Activated CD8-positive, alpha-beta memory T cell treated with anti-CD3 and anti-CD28 coated beads, Interleukin-2, amount 10 ng/mL, durations not matched to agents 7 days and 5 days (primary cell): ENCODE measurements around the gene GRB10. TPM values are rescaled to one million over a fixed set of nuclear protein-coding genes. Genes with fewer than 3 reads are reported as not detected.

Experiments used
- ATAC-seq: fragments of 150-1000 bp; cut with Tn5 transposase; one replicate; pipeline ENCODE4 v1.10.0; 2021; ENCODE audit warnings: moderate library complexity
- CTCF ChIA-PET: fragments of 350-600 bp; sonication (Branson Sonifier 250); formaldehyde crosslinking; loops from one replicate; lab custom pipeline; 2021; ENCODE audit warnings: antibody characterized with exemption; lab: Charles Lee
- DNase-seq: peaks from one replicate; pipeline ENCODE4 v3.0.0-alpha.2; 2020
- H3K27ac Mint-ChIP-seq: one replicate; pipeline ENCODE4 v1.8.0; 2021; ENCODE audit warnings: mild to moderate bottlenecking, mixed read lengths
- H3K27me3 Mint-ChIP-seq: one replicate; pipeline ENCODE4 v1.8.0; 2021; ENCODE audit warnings: mixed read lengths
- H3K36me3 Mint-ChIP-seq: one replicate; pipeline ENCODE4 v1.8.0; 2021; ENCODE audit warnings: mild to moderate bottlenecking, mixed read lengths
- H3K4me1 Mint-ChIP-seq: one replicate; pipeline ENCODE4 v1.8.0; 2021; ENCODE audit warnings: mixed read lengths
- H3K4me3 Mint-ChIP-seq: one replicate; pipeline ENCODE4 v1.8.0; 2021; ENCODE audit warnings: mild to moderate bottlenecking, moderate library complexity, mixed read lengths
- H3K9me3 Mint-ChIP-seq: one replicate; pipeline ENCODE4 v1.8.0; 2022; ENCODE audit warnings: low read depth, mixed read lengths
- total RNA-seq, 2 experiments: library from RNA; stranded (reverse); gene quantifications; one replicate each; pipeline ENCODE4 v1.2.3, GENCODE V29; 2021

The GRB10 gene
- total RNA-seq, 2 experiments from 2014 or later = 3.9 TPM

- Mint-ChIP-seq H3K27me3 (peaks cover 65% of the 10 kb centered on the region), H3K27ac (no peak overlapping the region), H3K9me3 (peaks cover 3% of the 10 kb centered on the region), H3K4me3 (no peak overlapping the region), H3K4me1 (peaks cover 4% of the 10 kb centered on the region), H3K36me3 (no peaks in the 10 kb centered on the region)
- ATAC-seq = no peak
- CTCF ChIA-PET = interaction anchor here (1.6 kb wide), 1 partner anchor 16 kb away, joined by 3 read pairs; no protein-coding TSS in a partner anchor
- no peak for DNase-seq
These were observed 12.6 kb upstream of the GRB10 start for GRCh38 chr7:50795253-50795652.

- ATAC-seq = no peak
- H3K4me1 Mint-ChIP-seq = peaks cover 4% of the 10 kb centered on the region
- H3K4me3 Mint-ChIP-seq = peak overlapping the region; percentile 25
- peaks cover 70% of the 10 kb centered on the region for H3K27me3 Mint-ChIP-seq
- CTCF ChIA-PET = interaction anchor here (1.6 kb wide), 1 partner anchor 18 kb away, joined by 3 read pairs; no protein-coding TSS in a partner anchor
- peaks cover 3% of the 10 kb centered on the region for H3K9me3 Mint-ChIP-seq
- H3K27ac Mint-ChIP-seq = no peak overlapping the region
- DNase-seq = no peak
- H3K36me3 Mint-ChIP-seq = no peaks in the 10 kb centered on the region
These were observed 11.4 kb upstream of the GRB10 start for GRCh38 chr7:50793947-50794570.

GRCh38 chr7:50793120-50793946 lies 10.6 kb upstream of the GRB10 start:
- Mint-ChIP-seq H3K9me3 (peaks cover 2% of the 10 kb centered on the region), H3K4me1 (peaks cover 4% of the 10 kb centered on the region), H3K36me3 (no peaks in the 10 kb centered on the region), H3K27me3 (peaks cover 71% of the 10 kb centered on the region), H3K4me3 (peak overlapping the region; percentile 25), H3K27ac (no peak overlapping the region)
- CTCF ChIA-PET = no interaction called here
- no peak for DNase-seq
- ATAC-seq = peak; percentile 62

- Mint-ChIP-seq H3K9me3 (peaks cover 2% of the 10 kb centered on the region), H3K4me3 (peak overlapping the region; percentile 55), H3K36me3 (no peaks in the 10 kb centered on the region), H3K27me3 (peaks cover 69% of the 10 kb centered on the region), H3K4me1 (peaks cover 4% of the 10 kb centered on the region), H3K27ac (no peak overlapping the region)
- CTCF ChIA-PET = no interaction called here
- peak; percentile 16 for ATAC-seq
- DNase-seq = no peak
These were observed 9.8 kb upstream of the GRB10 start for GRCh38 chr7:50792342-50793119.

- peaks cover 67% of the 10 kb centered on the region for H3K27me3 Mint-ChIP-seq
- peak overlapping the region; percentile 55 for H3K4me3 Mint-ChIP-seq
- H3K9me3 Mint-ChIP-seq = peaks cover 2% of the 10 kb centered on the region
- no peaks in the 10 kb centered on the region for H3K36me3 Mint-ChIP-seq
- H3K27ac Mint-ChIP-seq = no peak overlapping the region
- H3K4me1 Mint-ChIP-seq = peaks cover 4% of the 10 kb centered on the region
- no peak for ATAC-seq
- CTCF ChIA-PET = no interaction called here
- DNase-seq = no peak
These were observed 9.2 kb upstream of the GRB10 start for GRCh38 chr7:50791938-50792341.

- Mint-ChIP-seq H3K27ac (no peak overlapping the region), H3K4me3 (peak overlapping the region; percentile 55), H3K36me3 (no peaks in the 10 kb centered on the region), H3K27me3 (peaks cover 71% of the 10 kb centered on the region), H3K9me3 (peaks cover 2% of the 10 kb centered on the region), H3K4me1 (peaks cover 4% of the 10 kb centered on the region)
- no peak for ATAC-seq
- CTCF ChIA-PET = no interaction called here
- DNase-seq = no peak
These were observed 8.8 kb upstream of the GRB10 start for GRCh38 chr7:50791363-50791937.

- Mint-ChIP-seq H3K4me3 (no peak overlapping the region), H3K9me3 (peaks cover 2% of the 10 kb centered on the region), H3K27me3 (peaks cover 74% of the 10 kb centered on the region), H3K27ac (no peak overlapping the region), H3K36me3 (no peaks in the 10 kb centered on the region), H3K4me1 (peaks cover 4% of the 10 kb centered on the region)
- CTCF ChIA-PET = no interaction called here
- ATAC-seq (no peak), DNase-seq (no peak)
These were observed 7.7 kb upstream of the GRB10 start for GRCh38 chr7:50790381-50790780.

- peaks cover 73% of the 10 kb centered on the region for H3K27me3 Mint-ChIP-seq
- no peak for ATAC-seq
- CTCF ChIA-PET = no interaction called here
These were observed 5.7 kb upstream of the GRB10 start for GRCh38 chr7:50788382-50788781.

GRCh38 chr7:50787825-50788224 lies 5.1 kb upstream of the GRB10 start:
- Mint-ChIP-seq H3K36me3 (peaks cover 1% of the 10 kb centered on the region), H3K27ac (no peak overlapping the region), H3K4me1 (peaks cover 9% of the 10 kb centered on the region), H3K27me3 (peaks cover 78% of the 10 kb centered on the region), H3K9me3 (peaks cover 4% of the 10 kb centered on the region), H3K4me3 (no peak overlapping the region)
- CTCF ChIA-PET = no interaction called here
- ATAC-seq (no peak), DNase-seq (no peak)

More at GRCh38 chr7:50788382-50788781, 5.7 kb upstream of the GRB10 start:
- no peak for DNase-seq
- H3K9me3 Mint-ChIP-seq = peaks cover 3% of the 10 kb centered on the region
- H3K4me1 Mint-ChIP-seq = peaks cover 5% of the 10 kb centered on the region
- H3K36me3 Mint-ChIP-seq = peaks cover under 1% of the 10 kb centered on the region
- H3K4me3 Mint-ChIP-seq = no peak overlapping the region
- no peak overlapping the region for H3K27ac Mint-ChIP-seq

- CTCF ChIA-PET = no interaction called here
- H3K27me3 Mint-ChIP-seq = peaks cover 71% of the 10 kb centered on the region
These were observed 2.6 kb upstream of the GRB10 start for GRCh38 chr7:50785346-50785745.

GRCh38 chr7:50783801-50784507 lies 1.3 kb upstream of the GRB10 start:
- ATAC-seq (no peak), DNase-seq (no peak)
- Mint-ChIP-seq H3K4me3 (no peak overlapping the region), H3K9me3 (peaks cover 4% of the 10 kb centered on the region), H3K36me3 (peaks cover 1% of the 10 kb centered on the region), H3K4me1 (peaks cover 8% of the 10 kb centered on the region), H3K27ac (no peak overlapping the region), H3K27me3 (peaks cover 67% of the 10 kb centered on the region)
- CTCF ChIA-PET = no interaction called here

More at GRCh38 chr7:50785346-50785745, 2.6 kb upstream of the GRB10 start:
- Mint-ChIP-seq H3K36me3 (peaks cover 1% of the 10 kb centered on the region), H3K9me3 (peaks cover 4% of the 10 kb centered on the region), H3K4me1 (peaks cover 8% of the 10 kb centered on the region), H3K27ac (no peak overlapping the region), H3K4me3 (no peak overlapping the region)
- ATAC-seq (no peak), DNase-seq (no peak)

- peaks cover 8% of the 10 kb centered on the region for H3K4me1 Mint-ChIP-seq
- DNase-seq (no peak), ATAC-seq (no peak)
- peak overlapping the region; percentile 33 for H3K4me3 Mint-ChIP-seq
- H3K9me3 Mint-ChIP-seq = peaks cover 2% of the 10 kb centered on the region
- H3K27me3 Mint-ChIP-seq = peaks cover 64% of the 10 kb centered on the region
- H3K27ac Mint-ChIP-seq = no peak overlapping the region
- peaks cover 1% of the 10 kb centered on the region for H3K36me3 Mint-ChIP-seq
- CTCF ChIA-PET = no interaction called here
These were observed 607 bp upstream of the GRB10 start for GRCh38 chr7:50783303-50783702.
